ENCODE data around the gene KATNAL1.
"Not testable (repeated sequence)": the region's sequence is repeated elsewhere in the genome, so short reads cannot be mapped to it uniquely, and the experiment has no call there.

The KATNAL1 gene

GRCh38 chr13:30211745-30212144, 95.6 kb downstream of the KATNAL1 start:
- DNase-seq (ENCODE audit: low read depth), result no peak

GRCh38 chr13:30204564-30204963, 102.8 kb downstream of the KATNAL1 start:
- DNase-seq (ENCODE audit: low read depth), result no peak

- no peak for DNase-seq (ENCODE audit: low read depth)
Observed at GRCh38 chr13:30196025-30196424, 111.3 kb downstream of the KATNAL1 start.

- DNase-seq (ENCODE audit: low read depth), result no peak
Observed at GRCh38 chr13:30194906-30195305, 112.4 kb downstream of the KATNAL1 start.

GRCh38 chr13:30193279-30194234, 113.8 kb downstream of the KATNAL1 start:
- no peak for DNase-seq (ENCODE audit: low read depth)

- no peak for DNase-seq (ENCODE audit: low read depth)
Observed at GRCh38 chr13:30192320-30193093, 114.8 kb downstream of the KATNAL1 start.

- DNase-seq (ENCODE audit: low read depth), result peak; percentile 17
Observed at GRCh38 chr13:30191491-30192100, 115.8 kb downstream of the KATNAL1 start.

- DNase-seq (ENCODE audit: low read depth), result no peak
Observed at GRCh38 chr13:30186634-30187415, 120.5 kb downstream of the KATNAL1 start.

- DNase-seq (ENCODE audit: low read depth), result no peak
Observed at GRCh38 chr13:30181888-30182651, 125.3 kb downstream of the KATNAL1 start.

GRCh38 chr13:30179597-30180276, 127.6 kb downstream of the KATNAL1 start:
- DNase-seq (ENCODE audit: low read depth), result no peak

- no peak for DNase-seq (ENCODE audit: low read depth)
Observed at GRCh38 chr13:30178976-30179375, 128.4 kb downstream of the KATNAL1 start.

- no peak for DNase-seq (ENCODE audit: low read depth)
Observed at GRCh38 chr13:30175166-30175565, 132.2 kb downstream of the KATNAL1 start.

GRCh38 chr13:30174250-30174649, 133.1 kb downstream of the KATNAL1 start:
- DNase-seq (ENCODE audit: low read depth), result not testable (repeated sequence)

- DNase-seq (ENCODE audit: low read depth), result no peak
Observed at GRCh38 chr13:30173303-30173610, 134.1 kb downstream of the KATNAL1 start.

- no peak for DNase-seq (ENCODE audit: low read depth)
Observed at GRCh38 chr13:30172593-30173302, 134.6 kb downstream of the KATNAL1 start.

GRCh38 chr13:30170569-30170968, 136.8 kb downstream of the KATNAL1 start:
- DNase-seq (ENCODE audit: low read depth), result no peak

- no peak for DNase-seq (ENCODE audit: low read depth)
Observed at GRCh38 chr13:30169442-30169841, 137.9 kb downstream of the KATNAL1 start.

- peak; percentile 37 for DNase-seq (ENCODE audit: low read depth)
Observed at GRCh38 chr13:30165796-30166195, 141.6 kb downstream of the KATNAL1 start.

GRCh38 chr13:30165071-30165470, 142.3 kb downstream of the KATNAL1 start:
- no peak for DNase-seq (ENCODE audit: low read depth)

GRCh38 chr13:30164146-30164545, 143.2 kb downstream of the KATNAL1 start:
- DNase-seq (ENCODE audit: low read depth), result no peak
